22Rv1 (cell line): ENCODE data around the gene GSTA4.
"Not testable (repeated sequence)": the region's sequence is repeated elsewhere in the genome, so short reads cannot be mapped to it uniquely, and the experiment has no call there.

Source experiments
- ZFX ChIP-seq: fragments of 450-650 bp; IDR thresholded peaks from 2 replicates; pipeline ENCODE4 v1.6.1; 2017; ENCODE audit warnings: antibody characterized with exemption, borderline replicate concordance
- TF ChIP-seq, protein P1 (sequence below): fragments of 450-650 bp; IDR thresholded peaks from 2 replicates; pipeline ENCODE4 v1.5.1; 2017; ENCODE audit warnings: mild to moderate bottlenecking

GRCh38 chr6:52942821-52943220 lies 52.3 kb downstream of the GSTA4 start:
- TF ChIP-seq, protein P1, sequence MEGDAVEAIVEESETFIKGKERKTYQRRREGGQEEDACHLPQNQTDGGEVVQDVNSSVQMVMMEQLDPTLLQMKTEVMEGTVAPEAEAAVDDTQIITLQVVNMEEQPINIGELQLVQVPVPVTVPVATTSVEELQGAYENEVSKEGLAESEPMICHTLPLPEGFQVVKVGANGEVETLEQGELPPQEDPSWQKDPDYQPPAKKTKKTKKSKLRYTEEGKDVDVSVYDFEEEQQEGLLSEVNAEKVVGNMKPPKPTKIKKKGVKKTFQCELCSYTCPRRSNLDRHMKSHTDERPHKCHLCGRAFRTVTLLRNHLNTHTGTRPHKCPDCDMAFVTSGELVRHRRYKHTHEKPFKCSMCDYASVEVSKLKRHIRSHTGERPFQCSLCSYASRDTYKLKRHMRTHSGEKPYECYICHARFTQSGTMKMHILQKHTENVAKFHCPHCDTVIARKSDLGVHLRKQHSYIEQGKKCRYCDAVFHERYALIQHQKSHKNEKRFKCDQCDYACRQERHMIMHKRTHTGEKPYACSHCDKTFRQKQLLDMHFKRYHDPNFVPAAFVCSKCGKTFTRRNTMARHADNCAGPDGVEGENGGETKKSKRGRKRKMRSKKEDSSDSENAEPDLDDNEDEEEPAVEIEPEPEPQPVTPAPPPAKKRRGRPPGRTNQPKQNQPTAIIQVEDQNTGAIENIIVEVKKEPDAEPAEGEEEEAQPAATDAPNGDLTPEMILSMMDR: not testable (repeated sequence)
- TF ChIP-seq ZFX: not testable (repeated sequence)
